K562 (cell line): ENCODE measurements around the gene GPR108. TPM values are rescaled to one million over a fixed set of nuclear protein-coding genes. Genes with fewer than 3 reads are reported as not detected.

Source experiments
- FOXK1 ChIP-seq: sonication (generic); formaldehyde crosslinking; IDR thresholded peaks from 2 replicates; pipeline ENCODE4 v1.8.0; 2022; ENCODE audit warnings: missing genetic modification reagents, mild to moderate bottlenecking, borderline replicate concordance
- HDAC1 ChIP-seq, 2 experiments: fragments of 450-650 bp; IDR thresholded peaks; 2 replicates each; pipeline ENCODE4 v1.6.1; 2016 to 2017; ENCODE audit warnings: inconsistent platforms in 1 of 2, mild to moderate bottlenecking in 1 of 2, moderate library complexity in 1 of 2
- HNRNPLL ChIP-seq: fragments of 200-400 bp; formaldehyde crosslinking; IDR thresholded peaks from 2 replicates; pipeline ENCODE4 v1.6.1; 2017; ENCODE audit warnings: low read length, low read depth, mild to moderate bottlenecking; ENCODE audit not compliant: poor library complexity, severe bottlenecking
- MAZ ChIP-seq, 2 experiments: fragments of 450-650 bp in 1 of 2; sonication (generic) in 1 of 2; formaldehyde crosslinking; IDR thresholded peaks in 1 of 2; conservative IDR thresholded peaks in 1 of 2; 2 replicates each; pipeline versions ENCODE4 v1.4.0 to v1.5.0; 2020; ENCODE audit warnings: mild to moderate bottlenecking in 1 of 2, missing genetic modification reagents in 1 of 2
- NR2C2 ChIP-seq, 2 experiments: fragments of 200-800 bp in 1 of 2; sonication (Bioruptor generic) in 1 of 2; sonication (generic) in 1 of 2; formaldehyde crosslinking in 1 of 2; IDR thresholded peaks; 2 replicates each; pipeline versions ENCODE4 v1.6.1 to v1.8.0; 2016 to 2022; ENCODE audit warnings: mild to moderate bottlenecking in 1 of 2, missing compliant biosample characterization in 1 of 2, missing genetic modification characterization in 1 of 2, missing genetic modification reagents in 1 of 2
- PHF20 ChIP-seq: fragments of 450-650 bp; IDR thresholded peaks from 2 replicates; pipeline ENCODE4 v1.6.1; 2018; ENCODE audit not compliant: partially characterized antibody
- POLR2G ChIP-seq: fragments of 200-400 bp; formaldehyde crosslinking; IDR thresholded peaks from 2 replicates; pipeline ENCODE4 v1.6.1; 2017; ENCODE audit warnings: low read depth, mild to moderate bottlenecking, antibody characterized with exemption, low read length, moderate library complexity
- TCF7L2 ChIP-seq: fragments of 150-350 bp; IDR thresholded peaks from 2 replicates; pipeline ENCODE4 v1.6.1; 2016; ENCODE audit warnings: low read depth, mild to moderate bottlenecking, low read length, moderate library complexity
- ZFP36 ChIP-seq: fragments of 150-350 bp; IDR thresholded peaks from 2 replicates; pipeline ENCODE4 v1.6.1; 2018; ENCODE audit warnings: low read length, low read depth; ENCODE audit not compliant: partially characterized antibody
- ZFPM2 ChIP-seq: fragments of 250-450 bp; sonication (Bioruptor Pico); IDR thresholded peaks from 2 replicates; pipeline ENCODE4 v1.5.1; 2022; ENCODE audit warnings: mild to moderate bottlenecking
- ZNF311 ChIP-seq: fragments of 250-450 bp; sonication (Bioruptor Pico); IDR thresholded peaks from 2 replicates; pipeline ENCODE4 v1.4.0; 2020; ENCODE audit warnings: mild to moderate bottlenecking, moderate library complexity
- ZNF780A ChIP-seq: fragments of 250-450 bp; sonication (Bioruptor Pico); IDR thresholded peaks from 2 replicates; pipeline ENCODE4 v1.5.0; 2021; ENCODE audit warnings: mild to moderate bottlenecking
- polyA plus RNA-seq, 8 experiments: library from polyadenylated mRNA; depleted of rRNA in 4 of 8; stranded (reverse) in 5 of 8; unstranded in 3 of 8; fragments of >200 nt; fragmentation: Nextera tagmentation in 2 of 8; fragmentation: Illumina TruSeq in 1 of 8; extraction: Ambion mirVana in 2 of 8; extraction: Trizol in 1 of 8; gene quantifications; 2 replicates each; pipeline versions ENCODE4 v1.2.1 to v1.2.3, GENCODE V29; 2011 to 2014; ENCODE audit warnings: inconsistent platforms in 1 of 8, missing spikeins in 1 of 8
- total RNA-seq, 7 experiments: library from RNA; depleted of rRNA in 6 of 7; stranded (reverse); fragments of >200 nt in 6 of 7; fragmentation: Illumina TruSeq in 2 of 7; extraction: Trizol in 2 of 7; gene quantifications; 2 replicates each; pipeline versions ENCODE4 v1.2.1 to v1.2.3, GENCODE V29; 2011 to 2021; ENCODE audit warnings: low replicate concordance in 1 of 7
- TF ChIP-seq, protein P1 (sequence below): fragments of 250-450 bp; sonication (Bioruptor Pico); IDR thresholded peaks from 2 replicates; pipeline ENCODE4 v1.4.0; 2020; ENCODE audit warnings: mild to moderate bottlenecking, moderate library complexity, borderline replicate concordance
- TF ChIP-seq, protein P2 (sequence below): fragments of 250-450 bp; sonication (Bioruptor Pico); IDR thresholded peaks from 2 replicates; pipeline ENCODE4 v1.4.0; 2020; ENCODE audit warnings: mild to moderate bottlenecking
- TF ChIP-seq, protein P3 (sequence below): IDR thresholded peaks from 2 replicates; pipeline ENCODE4 v1.6.1; 2016; ENCODE audit warnings: missing genetic modification characterization, missing compliant biosample characterization
- TF ChIP-seq, protein P4 (sequence below): fragments of 450-650 bp; formaldehyde crosslinking; IDR thresholded peaks from 2 replicates; pipeline ENCODE4 v1.4.0; 2020; ENCODE audit warnings: mild to moderate bottlenecking, moderate library complexity
- TF ChIP-seq, protein P5 (sequence below): fragments of 250-450 bp; sonication (Bioruptor Pico); IDR thresholded peaks from 2 replicates; pipeline ENCODE4 v1.8.0; 2022; ENCODE audit warnings: inconsistent platforms, mild to moderate bottlenecking, moderate library complexity, borderline replicate concordance

The GPR108 gene
- total and polyA plus RNA-seq, 9 of the 15 experiments (the other 6 are each of a cell fraction or from before 2014, with no cell fraction given) = 2.4 to 33.2 (median 24.4) TPM

DNA sequence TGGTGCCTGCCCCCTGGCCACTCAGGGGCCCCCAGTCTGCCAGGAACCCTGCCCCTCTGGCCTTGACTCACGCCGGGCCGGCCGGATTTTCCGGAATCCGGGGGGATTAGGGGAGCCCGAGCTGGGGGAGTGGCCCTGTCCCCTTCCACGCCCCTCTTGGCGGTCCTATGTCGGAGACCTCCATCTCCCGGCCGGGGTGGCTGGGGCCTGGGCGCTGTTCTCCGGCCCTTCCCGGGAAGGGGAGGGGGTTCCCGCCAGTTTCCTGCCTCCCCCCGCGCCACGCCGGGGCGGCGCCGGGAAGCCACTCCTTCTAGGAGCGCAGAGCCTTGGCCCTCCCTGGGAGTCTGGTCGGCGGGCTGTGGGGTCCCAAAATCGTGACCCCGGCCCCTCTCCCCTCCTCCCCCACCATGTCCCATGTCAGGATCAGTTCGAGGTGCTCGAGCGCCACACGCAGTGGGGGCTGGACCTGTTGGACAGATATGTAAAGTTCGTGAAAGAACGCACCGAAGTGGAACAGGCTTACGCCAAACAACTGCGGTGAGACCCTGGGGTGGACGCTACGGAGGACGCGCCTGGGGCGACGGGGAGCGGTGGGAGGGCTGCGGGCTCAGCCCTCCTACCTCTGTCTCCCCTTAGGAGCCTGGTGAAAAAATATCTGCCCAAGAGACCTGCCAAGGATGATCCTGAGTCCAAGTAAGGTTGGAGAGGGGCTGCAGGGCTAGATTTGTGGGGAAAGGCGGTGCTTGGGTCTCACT lies 3.4 kb upstream of the GPR108 start (continued):
- TF ChIP-seq NR2C2 (CRISPR knock-in tag; IDR thresholded peaks at IDR 0.05) (no peak), NR2C2 (tag; IDR thresholded peaks at IDR 0.05) (no peak), ZNF780A (CRISPR knock-in tag) (no peak), MAZ (CRISPR knock-in tag; conservative IDR thresholded peaks at IDR 0.05 in 1 of 2, IDR thresholded peaks at IDR 0.05 in 1 of 2) (no peak; a peak in 2 of 4 replicates), HDAC1 (IDR thresholded peaks at IDR 0.05) (no peak), PHF20 (no peak), POLR2G (peak; percentile 66), HNRNPLL (peak; percentile 97), TCF7L2 (no peak), ZFPM2 (no peak), ZFP36 (no peak), ZNF311 (CRISPR knock-in tag) (no peak), FOXK1 (CRISPR knock-in tag) (no peak)
- TF ChIP-seq, protein P1, sequence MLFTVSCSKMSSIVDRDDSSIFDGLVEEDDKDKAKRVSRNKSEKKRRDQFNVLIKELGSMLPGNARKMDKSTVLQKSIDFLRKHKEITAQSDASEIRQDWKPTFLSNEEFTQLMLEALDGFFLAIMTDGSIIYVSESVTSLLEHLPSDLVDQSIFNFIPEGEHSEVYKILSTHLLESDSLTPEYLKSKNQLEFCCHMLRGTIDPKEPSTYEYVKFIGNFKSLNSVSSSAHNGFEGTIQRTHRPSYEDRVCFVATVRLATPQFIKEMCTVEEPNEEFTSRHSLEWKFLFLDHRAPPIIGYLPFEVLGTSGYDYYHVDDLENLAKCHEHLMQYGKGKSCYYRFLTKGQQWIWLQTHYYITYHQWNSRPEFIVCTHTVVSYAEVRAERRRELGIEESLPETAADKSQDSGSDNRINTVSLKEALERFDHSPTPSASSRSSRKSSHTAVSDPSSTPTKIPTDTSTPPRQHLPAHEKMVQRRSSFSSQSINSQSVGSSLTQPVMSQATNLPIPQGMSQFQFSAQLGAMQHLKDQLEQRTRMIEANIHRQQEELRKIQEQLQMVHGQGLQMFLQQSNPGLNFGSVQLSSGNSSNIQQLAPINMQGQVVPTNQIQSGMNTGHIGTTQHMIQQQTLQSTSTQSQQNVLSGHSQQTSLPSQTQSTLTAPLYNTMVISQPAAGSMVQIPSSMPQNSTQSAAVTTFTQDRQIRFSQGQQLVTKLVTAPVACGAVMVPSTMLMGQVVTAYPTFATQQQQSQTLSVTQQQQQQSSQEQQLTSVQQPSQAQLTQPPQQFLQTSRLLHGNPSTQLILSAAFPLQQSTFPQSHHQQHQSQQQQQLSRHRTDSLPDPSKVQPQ (CRISPR knock-in tag) = no peak
- TF ChIP-seq, protein P2, sequence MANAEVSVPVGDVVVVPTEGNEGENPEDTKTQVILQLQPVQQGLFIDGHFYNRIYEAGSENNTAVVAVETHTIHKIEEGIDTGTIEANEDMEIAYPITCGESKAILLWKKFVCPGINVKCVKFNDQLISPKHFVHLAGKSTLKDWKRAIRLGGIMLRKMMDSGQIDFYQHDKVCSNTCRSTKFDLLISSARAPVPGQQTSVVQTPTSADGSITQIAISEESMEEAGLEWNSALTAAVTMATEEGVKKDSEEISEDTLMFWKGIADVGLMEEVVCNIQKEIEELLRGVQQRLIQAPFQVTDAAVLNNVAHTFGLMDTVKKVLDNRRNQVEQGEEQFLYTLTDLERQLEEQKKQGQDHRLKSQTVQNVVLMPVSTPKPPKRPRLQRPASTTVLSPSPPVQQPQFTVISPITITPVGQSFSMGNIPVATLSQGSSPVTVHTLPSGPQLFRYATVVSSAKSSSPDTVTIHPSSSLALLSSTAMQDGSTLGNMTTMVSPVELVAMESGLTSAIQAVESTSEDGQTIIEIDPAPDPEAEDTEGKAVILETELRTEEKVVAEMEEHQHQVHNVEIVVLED (CRISPR knock-in tag) = no peak
- TF ChIP-seq, protein P3, sequence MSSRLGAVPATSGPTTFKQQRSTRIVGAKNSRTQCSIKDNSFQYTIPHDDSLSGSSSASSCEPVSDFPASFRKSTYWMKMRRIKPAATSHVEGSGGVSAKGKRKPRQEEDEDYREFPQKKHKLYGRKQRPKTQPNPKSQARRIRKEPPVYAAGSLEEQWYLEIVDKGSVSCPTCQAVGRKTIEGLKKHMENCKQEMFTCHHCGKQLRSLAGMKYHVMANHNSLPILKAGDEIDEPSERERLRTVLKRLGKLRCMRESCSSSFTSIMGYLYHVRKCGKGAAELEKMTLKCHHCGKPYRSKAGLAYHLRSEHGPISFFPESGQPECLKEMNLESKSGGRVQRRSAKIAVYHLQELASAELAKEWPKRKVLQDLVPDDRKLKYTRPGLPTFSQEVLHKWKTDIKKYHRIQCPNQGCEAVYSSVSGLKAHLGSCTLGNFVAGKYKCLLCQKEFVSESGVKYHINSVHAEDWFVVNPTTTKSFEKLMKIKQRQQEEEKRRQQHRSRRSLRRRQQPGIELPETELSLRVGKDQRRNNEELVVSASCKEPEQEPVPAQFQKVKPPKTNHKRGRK (tag) = no peak
- TF ChIP-seq, protein P4, sequence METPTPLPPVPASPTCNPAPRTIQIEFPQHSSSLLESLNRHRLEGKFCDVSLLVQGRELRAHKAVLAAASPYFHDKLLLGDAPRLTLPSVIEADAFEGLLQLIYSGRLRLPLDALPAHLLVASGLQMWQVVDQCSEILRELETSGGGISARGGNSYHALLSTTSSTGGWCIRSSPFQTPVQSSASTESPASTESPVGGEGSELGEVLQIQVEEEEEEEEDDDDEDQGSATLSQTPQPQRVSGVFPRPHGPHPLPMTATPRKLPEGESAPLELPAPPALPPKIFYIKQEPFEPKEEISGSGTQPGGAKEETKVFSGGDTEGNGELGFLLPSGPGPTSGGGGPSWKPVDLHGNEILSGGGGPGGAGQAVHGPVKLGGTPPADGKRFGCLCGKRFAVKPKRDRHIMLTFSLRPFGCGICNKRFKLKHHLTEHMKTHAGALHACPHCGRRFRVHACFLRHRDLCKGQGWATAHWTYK (CRISPR knock-in tag) = no peak
- TF ChIP-seq, protein P5, sequence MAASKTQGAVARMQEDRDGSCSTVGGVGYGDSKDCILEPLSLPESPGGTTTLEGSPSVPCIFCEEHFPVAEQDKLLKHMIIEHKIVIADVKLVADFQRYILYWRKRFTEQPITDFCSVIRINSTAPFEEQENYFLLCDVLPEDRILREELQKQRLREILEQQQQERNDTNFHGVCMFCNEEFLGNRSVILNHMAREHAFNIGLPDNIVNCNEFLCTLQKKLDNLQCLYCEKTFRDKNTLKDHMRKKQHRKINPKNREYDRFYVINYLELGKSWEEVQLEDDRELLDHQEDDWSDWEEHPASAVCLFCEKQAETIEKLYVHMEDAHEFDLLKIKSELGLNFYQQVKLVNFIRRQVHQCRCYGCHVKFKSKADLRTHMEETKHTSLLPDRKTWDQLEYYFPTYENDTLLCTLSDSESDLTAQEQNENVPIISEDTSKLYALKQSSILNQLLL = no peak
